GM19099 (cell line): Measurements from ENCODE around the gene OR8K5.

Experiments
- POLR2A ChIP-seq: IDR thresholded peaks from 3 replicates; pipeline ENCODE4 v1.6.1; 2011; ENCODE audit warnings: low read depth; ENCODE audit not compliant: insufficient read length; ENCODE audit errors: extremely low read depth

The OR8K5 gene, protein sequence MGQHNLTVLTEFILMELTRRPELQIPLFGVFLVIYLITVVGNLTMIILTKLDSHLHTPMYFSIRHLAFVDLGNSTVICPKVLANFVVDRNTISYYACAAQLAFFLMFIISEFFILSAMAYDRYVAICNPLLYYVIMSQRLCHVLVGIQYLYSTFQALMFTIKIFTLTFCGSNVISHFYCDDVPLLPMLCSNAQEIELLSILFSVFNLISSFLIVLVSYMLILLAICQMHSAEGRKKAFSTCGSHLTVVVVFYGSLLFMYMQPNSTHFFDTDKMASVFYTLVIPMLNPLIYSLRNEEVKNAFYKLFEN

GRCh38 chr11:56160217-56160616, at the start of gene OR8K5:
Gene OR8K5, minus strand, starts transcription at chr11:56160317. Its CDS starts 0 bp downstream, at chr11:56160317.
- no peak for TF ChIP-seq POLR2A

GRCh38 chr11:56207790-56208189, 47.7 kb upstream of the OR8K5 start:
- TF ChIP-seq POLR2A: no peak

DNA sequence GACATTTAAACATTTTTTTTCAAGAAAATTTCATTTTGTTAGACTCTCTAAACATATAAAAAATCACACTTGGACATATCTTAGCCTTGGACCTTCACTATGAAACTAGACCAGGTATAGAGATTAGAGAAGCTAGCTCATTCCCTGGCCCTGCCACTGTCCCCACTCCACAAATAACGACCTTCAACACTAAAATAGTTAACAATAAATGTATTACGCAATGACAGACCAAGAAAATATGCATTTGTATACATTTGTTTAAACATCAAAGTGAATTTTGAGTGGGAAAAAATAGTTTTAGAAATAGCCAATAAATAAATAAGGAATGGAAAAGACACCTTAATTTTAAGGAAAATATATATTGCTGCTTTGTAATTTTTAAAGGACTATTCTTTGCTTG, 37.2 kb upstream of the OR8K5 start:
- no peak for TF ChIP-seq POLR2A

- no peak for TF ChIP-seq POLR2A
Measured at GRCh38 chr11:56196705-56197104, 36.6 kb upstream of the OR8K5 start.

GRCh38 chr11:56188602-56189001, 28.5 kb upstream of the OR8K5 start:
- TF ChIP-seq POLR2A: no peak

- no peak for TF ChIP-seq POLR2A
Measured at GRCh38 chr11:56183459-56183858, 23.3 kb upstream of the OR8K5 start.

GRCh38 chr11:56176318-56176717, 16.2 kb upstream of the OR8K5 start, which contains the start of gene OR5J2:
Gene OR5J2, plus strand, starts transcription at chr11:56176618. Its CDS starts 0 bp downstream, at chr11:56176618.
- no peak for TF ChIP-seq POLR2A

- TF ChIP-seq POLR2A: no peak
Measured at GRCh38 chr11:56172256-56172830, 12.2 kb upstream of the OR8K5 start.

GRCh38 chr11:56163804-56164203, 3.7 kb upstream of the OR8K5 start:
- TF ChIP-seq POLR2A: no peak

- no peak for TF ChIP-seq POLR2A
Measured at GRCh38 chr11:56152333-56152732, 7.8 kb downstream of the OR8K5 start.

- no peak for TF ChIP-seq POLR2A
Measured at GRCh38 chr11:56151376-56151775, 8.7 kb downstream of the OR8K5 start.

DNA sequence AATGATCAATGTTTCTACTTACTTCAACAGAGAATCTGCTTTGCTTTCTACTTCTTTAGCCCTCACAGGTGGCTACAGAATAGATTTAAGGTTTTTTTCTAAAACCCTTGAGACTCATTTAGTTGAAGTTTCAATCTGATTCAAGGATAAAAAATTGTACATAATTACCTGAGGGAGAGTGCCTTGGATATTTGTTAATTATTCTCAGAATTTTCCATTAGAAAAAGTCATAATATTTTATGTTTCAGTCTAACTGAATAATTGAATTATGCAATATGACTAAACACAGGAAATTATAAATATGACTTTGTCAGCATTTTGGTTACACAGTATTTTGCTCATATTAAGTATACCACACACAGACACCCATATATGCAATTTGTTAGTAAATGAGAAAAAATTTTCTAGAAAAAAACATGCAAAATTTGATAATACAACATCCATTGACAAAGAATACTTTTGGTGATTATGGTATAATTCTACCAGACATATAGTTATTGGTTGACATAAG, 19.9 kb downstream of the OR8K5 start, which contains the start of gene OR8J3:
TSS of gene OR8J3 (minus strand) at position 51 of the 511 bp plus-strand sequence. CDS start 2,483 bp downstream, outside the sequence.
- TF ChIP-seq POLR2A: no peak

GRCh38 chr11:56122073-56122472, 38.0 kb downstream of the OR8K5 start, which contains the start of gene OR8H3:
Gene OR8H3, plus strand, starts transcription at chr11:56122373. Its CDS starts 0 bp downstream, at chr11:56122373.
- no peak for TF ChIP-seq POLR2A
